Kidney tubule cell (primary cell): ENCODE data around the gene LTBP1.

ENCODE experiments used
- DNase-seq: peaks from one replicate; pipeline ENCODE4 v3.0.0-alpha.2; 2018; ENCODE audit warnings: low spot score

Gene LTBP1

GRCh38 chr2:33009249-33009648 lies 62.5 kb downstream of the LTBP1 start:
- no peak for DNase-seq

GRCh38 chr2:33011373-33011772 lies 64.6 kb downstream of the LTBP1 start:
- no peak for DNase-seq

GRCh38 chr2:33011941-33012340 lies 65.2 kb downstream of the LTBP1 start:
- DNase-seq = no peak

- DNase-seq = no peak
Observed at GRCh38 chr2:33013684-33014110, 66.9 kb downstream of the LTBP1 start.

- DNase-seq = no peak
Observed at GRCh38 chr2:33014268-33014667, 67.5 kb downstream of the LTBP1 start.

- peak; percentile 71 for DNase-seq
Observed at GRCh38 chr2:33015421-33016142, 68.8 kb downstream of the LTBP1 start.

GRCh38 chr2:33018271-33018670 lies 71.5 kb downstream of the LTBP1 start:
- no peak for DNase-seq

- no peak for DNase-seq
Observed at GRCh38 chr2:33019796-33020195, 73.0 kb downstream of the LTBP1 start.

GRCh38 chr2:33020883-33021282 lies 74.1 kb downstream of the LTBP1 start:
- DNase-seq = no peak

GRCh38 chr2:33021542-33022227 lies 74.9 kb downstream of the LTBP1 start:
- DNase-seq = peak; percentile 33

- DNase-seq = no peak
Observed at GRCh38 chr2:33022395-33022985, 75.7 kb downstream of the LTBP1 start.

- peak; percentile 65 for DNase-seq
Observed at GRCh38 chr2:33022989-33023727, 76.4 kb downstream of the LTBP1 start.

GRCh38 chr2:33023728-33024500 lies 77.2 kb downstream of the LTBP1 start:
- DNase-seq = no peak

- DNase-seq = no peak
Observed at GRCh38 chr2:33024758-33025157, 78.0 kb downstream of the LTBP1 start.

GRCh38 chr2:33029459-33029858 lies 82.7 kb downstream of the LTBP1 start:
- no peak for DNase-seq

- no peak for DNase-seq
Observed at GRCh38 chr2:33029926-33030325, 83.2 kb downstream of the LTBP1 start.

- no peak for DNase-seq
Observed at GRCh38 chr2:33030326-33030725, 83.6 kb downstream of the LTBP1 start.

GRCh38 chr2:33032245-33032644 lies 85.5 kb downstream of the LTBP1 start:
- DNase-seq = no peak

- peak; percentile 17 for DNase-seq
Observed at GRCh38 chr2:33033606-33034081, 86.9 kb downstream of the LTBP1 start.

- DNase-seq = peak; percentile 22
Observed at GRCh38 chr2:33034784-33035183, 88.0 kb downstream of the LTBP1 start.

- DNase-seq = no peak
Observed at GRCh38 chr2:33038230-33038629, 91.5 kb downstream of the LTBP1 start.

GRCh38 chr2:33038799-33039198 lies 92.0 kb downstream of the LTBP1 start:
- no peak for DNase-seq
